Ovary (tissue), 9 donors: ENCODE results near the gene PLPP2. TPM values are rescaled to one million over a fixed set of nuclear protein-coding genes. Genes with fewer than 3 reads are reported as not detected.
"Not testable (repeated sequence)": the region's sequence is repeated elsewhere in the genome, so short reads cannot be mapped to it uniquely, and the experiment has no call there.

Source experiments
- DNase-seq, 5 donors: peaks; one replicate each; pipeline ENCODE4 v3.0.0-alpha.2; 2019 to 2020
- H3K27ac ChIP-seq, 2 donors: fragments of 200-600 bp; one replicate each; pipeline versions ENCODE4 v1.5.1 to v1.8.0; 2019 to 2022
- H3K27me3 ChIP-seq: fragments of 200-600 bp; one replicate; pipeline ENCODE4 v1.8.0; 2022
- H3K36me3 ChIP-seq: fragments of 200-600 bp; sonication (generic); one replicate; pipeline ENCODE4 v1.5.1; 2019
- H3K4me1 ChIP-seq: one replicate; pipeline ENCODE4 v1.8.1; 2013; ENCODE audit warnings: mild to moderate bottlenecking, moderate library complexity; ENCODE audit not compliant: insufficient read depth
- H3K4me3 ChIP-seq: fragments of 200-600 bp; sonication (generic); one replicate; pipeline ENCODE4 v1.5.1; 2017
- H3K9me3 ChIP-seq, 2 donors: fragments of 200-600 bp in 1 of 2; sonication (generic) in 1 of 2; one replicate each; pipeline versions ENCODE4 v1.5.1 to v1.8.1; 2013 to 2019; ENCODE audit warnings: mild to moderate bottlenecking in 1 of 2, moderate library complexity in 1 of 2
- CTCF ChIP-seq, 3 donors: fragments of 450-650 bp in 2 of 3; fragments of 200-600 bp in 1 of 3; IDR thresholded peaks; one replicate each; pipeline versions ENCODE4 v1.5.1 to v1.8.0; 2016 to 2022; ENCODE audit warnings: antibody characterized with exemption in 3 of 3, mild to moderate bottlenecking in 1 of 3
- EP300 ChIP-seq: sonication (generic); formaldehyde crosslinking; IDR thresholded peaks from one replicate; pipeline ENCODE4 v1.6.1; 2017; ENCODE audit warnings: antibody characterized with exemption
- POLR2A ChIP-seq: fragments of 450-650 bp; IDR thresholded peaks from one replicate; pipeline ENCODE4 v1.6.1; 2017; ENCODE audit warnings: antibody characterized with exemption, mild to moderate bottlenecking, moderate library complexity
- WGBS, 3 donors: extraction: QIAGEN DNeasy Blood & Tissue Kit in 1 of 3; methylation state at CpG; one replicate each; pipeline versions ENCODE4 v1.1.5 to v1.1.7; 2013 to 2017; 5-methylcytosine and 5-hydroxymethylcytosine counted together
- intact Hi-C, 4 donors: fragments of 100-400 bp; cut with DNase I; formaldehyde crosslinking; loops; one replicate each; pipeline versions ENCODE4 v1.11.0 to v1.15.1; 2022 to 2023
- polyA plus RNA-seq, 2 donors: library from polyadenylated mRNA; stranded (reverse); fragments of 200-250 nt in 1 of 2; fragments of 350-450 nt in 1 of 2; fragmentation: Illumina TruSeq in 1 of 2; extraction: RNeasy Lipid Tissue Mini Kit (QIAGEN cat#74804) in 1 of 2; gene quantifications; one replicate each; pipeline ENCODE4 v1.2.3, GENCODE V29; 2013 to 2014
- total RNA-seq, 7 donors: library from RNA; depleted of rRNA in 2 of 7; stranded (reverse); fragments of >200 nt in 2 of 7; fragmentation: NEBNext Ultra II Directional in 3 of 7; extraction: Animal tissue kit (Norgen Biotek cat#: 25700) in 3 of 7; gene quantifications; one replicate each; pipeline versions ENCODE4 v1.1.0 to v1.2.4, GENCODE V29; 2016 to 2023
- donor health status: DM: no; HTN: no; CAD: no; lungs with moderate emphysema.
- donor health status: DM: no; HTN: no; CAD: no.
- donor health status: Bipolar disorder and iron deficiency.
- donor health status: DM: yes; HTN: yes; CAD: no.
- donor health status: DM: no; HTN: no; CAD: no.
- donor health status: DM: yes; HTN: yes; CAD: no.

The PLPP2 gene
- total and polyA plus RNA-seq, 9 donors, result 0.68 to 75.0 (median 5.9) TPM

GRCh38 chr19:277131-277530, 14.1 kb downstream of the PLPP2 start:
- WGBS, 3 donors, result 66 to 81% (median 72%) methylated on average over 7 of the region's 7 CpGs
- Histone ChIP-seq H3K4me3 (no peak overlapping the region), H3K4me1 (no peaks in the 10 kb centered on the region), H3K9me3 (no peaks in the 10 kb centered on the region), H3K27me3 (no peaks in the 10 kb centered on the region), H3K36me3 (no peaks in the 10 kb centered on the region), H3K27ac (no peak overlapping the region)
- intact Hi-C loops, result no loop called here
- DNase-seq, result no peak
- no peak for TF ChIP-seq CTCF (IDR thresholded peaks at IDR 0.05)
- TF ChIP-seq EP300, result no peak
- TF ChIP-seq POLR2A, result no peak

- H3K4me3 ChIP-seq, result no peak overlapping the region
- DNase-seq, result no peak
- H3K27ac ChIP-seq, result no peak overlapping the region
- H3K9me3 ChIP-seq, result no peaks in the 10 kb centered on the region
- TF ChIP-seq EP300, result no peak
- no peaks in the 10 kb centered on the region for H3K36me3 ChIP-seq
- no peaks in the 10 kb centered on the region for H3K4me1 ChIP-seq
- intact Hi-C loops, result no loop called here
- H3K27me3 ChIP-seq, result no peaks in the 10 kb centered on the region
- 84 to 86% (median 86%) methylated on average over 19 of the region's 19 CpGs for WGBS, 3 donors
These were observed 15.1 kb downstream of the PLPP2 start for GRCh38 chr19:275958-276646.

GRCh38 chr19:275000-275399, 16.2 kb downstream of the PLPP2 start:
- no peak for DNase-seq
- no peak for TF ChIP-seq EP300
- no peak for TF ChIP-seq POLR2A
- no peak for TF ChIP-seq CTCF (IDR thresholded peaks at IDR 0.05)
- no peaks in the 10 kb centered on the region for H3K36me3 ChIP-seq
- no peak overlapping the region for H3K4me3 ChIP-seq
- H3K9me3 ChIP-seq, result no peaks in the 10 kb centered on the region
- WGBS, 3 donors, result 83 to 91% (median 86%) methylated on average over 9 of the region's 9 CpGs
- intact Hi-C loops, result no loop called here
- H3K4me1 ChIP-seq, result no peaks in the 10 kb centered on the region
- no peaks in the 10 kb centered on the region for H3K27me3 ChIP-seq
- no peak overlapping the region for H3K27ac ChIP-seq

- DNase-seq, result no peak
- Histone ChIP-seq H3K4me3 (no peak overlapping the region), H3K9me3 (no peaks in the 10 kb centered on the region), H3K27ac (no peak overlapping the region), H3K36me3 (no peaks in the 10 kb centered on the region), H3K4me1 (no peaks in the 10 kb centered on the region), H3K27me3 (no peaks in the 10 kb centered on the region)
- TF ChIP-seq POLR2A, result no peak
- no peak for TF ChIP-seq CTCF (IDR thresholded peaks at IDR 0.05)
- no peak for TF ChIP-seq EP300
- 75 to 85% (median 80%) methylated on average over 6 of the region's 6 CpGs for WGBS, 3 donors
- intact Hi-C loops, result no loop called here
These were observed 17.8 kb downstream of the PLPP2 start for GRCh38 chr19:273393-273792.

- Histone ChIP-seq H3K36me3 (no peaks in the 10 kb centered on the region), H3K27me3 (no peaks in the 10 kb centered on the region), H3K4me3 (no peak overlapping the region), H3K4me1 (no peaks in the 10 kb centered on the region), H3K27ac (no peak overlapping the region), H3K9me3 (no peaks in the 10 kb centered on the region)
- DNase-seq, result no peak
- no peak for TF ChIP-seq EP300
- no peak for TF ChIP-seq CTCF (IDR thresholded peaks at IDR 0.05)
- TF ChIP-seq POLR2A, result no peak
- 71 to 81% (median 76%) methylated on average over 6 of the region's 6 CpGs for WGBS, 3 donors
- intact Hi-C loops, result no loop called here
These were observed 19.3 kb downstream of the PLPP2 start for GRCh38 chr19:271856-272255.

GRCh38 chr19:270766-271318, 20.4 kb downstream of the PLPP2 start:
- H3K27ac ChIP-seq, DNase-seq, H3K9me3 ChIP-seq, H3K36me3 ChIP-seq, H3K27me3 ChIP-seq, H3K4me3 ChIP-seq, H3K4me1 ChIP-seq, intact Hi-C loops: not testable (repeated sequence)
- 66 to 78% (median 68%) methylated on average over 9 to 10 of the region's 12 CpGs for WGBS, 3 donors
